GM18502 (cell line): Measurements from ENCODE around the gene KIF4A.
"Not testable (repeated sequence)": the region's sequence is repeated elsewhere in the genome, so short reads cannot be mapped to it uniquely, and the experiment has no call there.

Experiments
- ATAC-seq: cut with Tn5 transposase; IDR thresholded peaks from one replicate; pipeline ENCODE4 v1.9.1; 2021; ENCODE audit warnings: mild to moderate bottlenecking; ENCODE audit not compliant: unreplicated experiment, poor library complexity

The KIF4A gene

DNA sequence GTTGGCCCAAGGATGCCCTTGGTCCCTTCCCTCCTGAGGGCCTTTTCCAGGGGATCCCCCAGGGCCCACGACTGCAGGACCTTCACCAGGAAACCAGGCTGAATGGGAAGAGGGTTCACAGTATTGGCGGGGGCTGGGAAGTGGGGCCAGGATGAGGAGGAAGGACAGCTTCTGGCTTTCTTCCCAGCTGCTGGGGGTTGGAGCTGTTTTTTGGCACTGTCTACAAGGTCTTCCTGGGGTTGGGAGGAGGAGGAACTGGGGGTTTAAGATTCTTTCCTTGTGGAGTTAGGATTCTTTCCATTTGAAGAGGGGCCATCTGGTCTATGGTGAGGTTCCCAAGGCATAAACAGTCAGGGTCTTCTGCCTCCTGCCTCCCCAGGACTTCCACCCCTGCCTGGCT is 64.8 kb downstream of the KIF4A start:
- ATAC-seq, result no peak

DNA sequence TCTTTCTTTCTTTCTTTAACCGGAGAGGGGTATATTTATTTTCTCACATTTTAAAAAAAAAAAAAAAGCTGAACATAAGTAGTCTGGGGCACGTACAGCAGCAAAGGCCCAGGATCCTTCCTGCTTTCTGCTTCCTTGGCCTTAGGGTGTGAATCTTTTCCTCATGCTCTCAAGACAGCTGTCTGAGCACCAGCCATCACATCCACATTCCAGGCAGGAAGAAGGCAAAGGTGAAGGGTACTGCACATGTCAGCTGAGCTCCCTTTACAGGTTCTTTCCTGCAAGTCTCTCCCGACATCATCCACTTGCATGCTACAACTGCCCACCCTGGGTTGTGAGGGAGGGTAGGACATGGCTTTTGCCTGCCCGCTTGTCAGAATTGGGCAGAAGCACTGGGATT is 69.6 kb downstream of the KIF4A start:
- no peak for ATAC-seq

DNA sequence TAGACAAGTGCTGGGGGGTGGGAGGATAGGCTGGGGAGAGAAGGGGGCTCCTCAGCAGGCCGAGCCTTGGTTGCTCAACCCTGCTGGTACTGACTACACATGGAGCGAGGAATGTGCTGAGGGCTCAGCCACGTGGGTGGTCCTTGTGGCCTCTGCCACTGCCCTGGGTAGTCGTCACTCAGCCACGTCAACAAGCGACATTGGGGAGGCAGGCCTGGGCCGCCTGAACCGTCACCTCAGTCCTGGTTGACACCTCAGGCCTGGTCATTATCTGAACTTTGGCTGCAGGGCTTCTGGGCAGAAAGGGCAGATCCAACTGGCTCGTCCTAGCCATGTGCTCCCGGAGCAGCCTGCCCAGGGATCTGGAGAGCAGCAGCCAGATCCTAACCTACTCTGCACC is 70.5 kb downstream of the KIF4A start:
- ATAC-seq, result no peak

DNA sequence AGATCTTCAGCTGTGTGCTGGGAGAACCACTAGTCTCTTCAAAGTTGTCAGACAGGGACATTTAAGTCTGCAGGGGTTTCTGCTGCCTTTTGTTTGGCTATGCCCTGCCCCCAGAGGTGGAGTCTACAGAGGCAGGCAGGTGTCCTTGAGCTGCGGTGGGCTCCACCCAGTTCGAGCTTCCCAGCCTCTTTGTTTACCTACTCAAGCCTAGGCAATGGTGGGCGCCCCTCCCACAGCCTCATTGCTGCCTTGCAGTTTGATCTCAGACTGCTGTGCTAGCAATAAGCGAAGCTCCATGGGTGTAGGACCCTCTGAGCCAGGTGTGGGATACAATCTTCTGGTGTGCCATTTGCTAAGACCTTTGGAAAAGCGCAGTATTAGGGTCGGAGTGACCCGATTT is 78.8 kb downstream of the KIF4A start:
- not testable (repeated sequence) for ATAC-seq

DNA sequence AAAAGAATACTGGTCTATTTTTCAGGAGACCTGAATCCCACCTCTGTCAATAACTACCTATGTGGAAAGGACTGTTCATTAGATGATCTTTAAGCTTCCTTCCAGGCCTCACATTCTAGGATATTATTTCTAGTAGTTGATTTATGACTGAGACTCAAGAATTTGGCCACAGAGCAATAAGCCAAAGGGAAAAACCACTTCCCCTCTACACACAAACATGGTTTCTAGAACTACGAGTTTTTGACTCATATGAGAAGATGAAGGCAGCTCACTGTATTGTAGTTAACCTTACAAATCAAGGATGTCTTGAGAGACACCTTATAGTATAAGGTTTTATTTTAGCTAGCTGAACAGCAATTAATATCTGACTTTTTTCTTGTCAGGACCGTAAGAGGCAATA is 96.3 kb downstream of the KIF4A start:
- ATAC-seq, result no peak

DNA sequence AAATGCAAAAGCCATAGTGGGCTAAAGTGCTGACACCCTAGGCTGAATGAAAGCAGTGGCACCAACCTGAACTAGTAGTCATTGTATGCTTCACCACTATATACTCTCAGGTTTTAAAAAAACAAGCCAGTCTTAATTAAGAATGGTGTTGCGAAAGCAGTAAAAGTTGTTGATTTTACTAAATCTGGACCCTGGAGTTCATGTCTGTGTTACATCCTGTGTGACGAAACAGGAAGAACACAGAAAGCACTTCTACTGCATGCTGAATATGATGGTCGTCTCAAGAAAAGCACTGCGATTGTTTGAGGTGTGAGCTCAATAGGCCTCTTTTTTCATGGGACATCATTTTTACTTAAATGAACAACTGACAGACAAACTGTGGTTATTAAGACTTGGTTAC is 109.0 kb downstream of the KIF4A start:
- ATAC-seq, result no peak

DNA sequence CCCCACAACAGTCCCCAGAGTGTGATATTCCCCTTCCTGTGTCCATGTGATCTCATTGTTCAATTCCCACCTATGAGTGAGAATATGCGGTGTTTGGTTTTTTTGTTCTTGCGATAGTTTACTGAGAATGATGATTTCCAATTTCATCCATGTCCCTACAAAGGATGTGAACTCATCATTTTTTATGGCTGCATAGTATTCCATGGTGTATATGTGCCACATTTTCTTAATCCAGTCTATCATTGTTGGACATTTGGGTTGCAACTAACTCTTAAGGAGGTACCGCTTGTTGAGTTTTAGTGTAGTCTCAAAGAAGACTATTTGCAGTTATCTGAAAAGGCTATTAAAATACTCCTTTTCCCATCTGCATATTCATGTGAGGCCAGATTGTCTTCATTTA is 110.3 kb downstream of the KIF4A start:
- not testable (repeated sequence) for ATAC-seq

DNA sequence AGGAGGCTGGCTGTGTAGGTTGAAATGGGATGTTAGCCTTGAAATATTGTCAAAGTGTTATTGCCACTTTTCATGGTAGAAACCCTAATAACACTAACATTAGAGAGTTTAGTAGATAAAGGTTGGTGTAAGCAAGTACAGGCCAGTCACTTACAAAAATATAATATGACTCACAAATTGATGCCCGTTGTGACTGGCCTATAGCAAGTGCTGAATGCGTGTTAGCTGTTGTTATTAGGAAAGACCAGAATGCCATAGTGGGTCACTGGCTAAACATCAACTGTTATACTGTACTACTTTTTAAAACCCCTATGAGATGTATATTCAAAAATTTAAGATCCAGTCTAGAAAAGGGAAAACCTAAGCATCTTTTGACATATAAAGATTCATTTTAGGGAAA is 112.8 kb downstream of the KIF4A start:
- ATAC-seq, result no peak

DNA sequence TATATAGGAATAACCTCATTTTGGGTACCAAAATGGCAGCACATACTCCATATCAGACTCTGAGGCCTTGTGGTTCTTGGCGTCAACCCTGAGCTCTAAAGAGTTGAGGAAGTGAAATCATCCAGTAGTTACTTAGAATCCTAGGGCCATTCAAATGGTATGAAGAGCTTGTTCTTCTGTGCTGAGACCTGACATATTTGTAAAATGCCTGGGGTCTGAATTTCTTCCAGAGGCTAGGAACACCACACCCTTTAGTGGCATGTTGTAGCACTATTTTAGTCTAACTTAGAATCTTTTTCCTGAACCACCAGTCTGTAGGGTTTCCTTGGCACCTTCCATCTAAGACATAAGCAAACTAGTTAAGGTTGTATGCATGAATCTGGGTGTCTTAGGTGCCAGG is 115.1 kb downstream of the KIF4A start:
- ATAC-seq, result no peak

DNA sequence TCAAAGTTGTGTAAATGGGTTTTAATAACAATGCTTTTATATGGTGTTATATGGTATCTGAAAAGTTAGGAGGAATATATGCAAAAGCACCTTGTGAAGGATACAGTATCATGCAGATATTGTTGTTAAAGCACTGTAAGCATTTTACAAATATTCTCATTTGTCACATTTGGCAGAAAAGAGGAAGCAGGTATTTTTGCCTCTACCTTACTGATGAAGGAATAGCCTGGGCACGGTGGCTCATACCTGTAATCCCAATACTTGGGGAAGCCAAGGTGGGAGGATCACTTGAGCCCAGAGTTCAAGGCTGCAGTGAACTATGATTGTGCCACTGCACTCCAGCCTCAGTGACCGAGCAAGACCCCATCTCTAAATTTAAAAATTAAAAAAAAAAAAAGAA is 121.0 kb downstream of the KIF4A start:
- ATAC-seq, result no peak

DNA sequence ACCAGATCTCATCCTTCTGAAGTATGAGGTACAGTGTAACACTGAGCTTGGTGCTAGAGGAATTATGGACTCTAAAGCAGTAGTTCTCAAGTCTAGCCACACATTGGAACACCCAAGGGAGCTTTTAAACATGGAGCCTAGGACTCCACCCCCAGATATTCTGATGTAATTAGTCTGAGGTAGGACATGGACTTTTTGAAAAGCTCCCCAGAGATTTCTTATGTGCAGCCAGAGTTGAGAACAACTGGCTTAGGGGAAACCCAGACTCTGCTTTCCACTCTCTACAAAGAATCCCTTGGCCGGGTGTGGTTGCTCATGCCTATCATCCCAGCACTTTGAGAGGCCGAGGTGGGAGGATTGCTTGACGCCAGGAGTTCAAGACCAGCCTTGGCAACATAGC is 121.6 kb downstream of the KIF4A start:
- ATAC-seq, result peak; percentile 43

DNA sequence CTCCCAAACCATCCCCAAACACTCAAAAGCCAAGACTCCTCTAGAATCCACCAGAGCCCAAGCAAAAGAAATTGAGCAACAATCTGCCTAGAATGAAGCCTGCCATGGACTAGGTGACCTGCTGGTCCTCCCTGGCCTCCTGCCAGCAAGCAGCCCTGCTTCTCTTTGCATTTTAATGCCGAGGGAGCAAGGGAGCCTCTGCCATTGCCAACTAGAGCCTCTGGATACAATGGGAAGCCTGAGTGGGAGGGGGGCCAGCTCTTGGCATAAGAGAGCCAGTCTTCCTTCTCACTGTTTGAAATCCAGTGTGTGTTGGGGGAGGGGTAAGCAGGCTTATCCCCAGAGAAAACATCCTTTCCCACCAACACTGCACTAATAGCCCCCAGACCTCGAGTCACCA is 131.7 kb downstream of the KIF4A start:
- no peak for ATAC-seq

DNA sequence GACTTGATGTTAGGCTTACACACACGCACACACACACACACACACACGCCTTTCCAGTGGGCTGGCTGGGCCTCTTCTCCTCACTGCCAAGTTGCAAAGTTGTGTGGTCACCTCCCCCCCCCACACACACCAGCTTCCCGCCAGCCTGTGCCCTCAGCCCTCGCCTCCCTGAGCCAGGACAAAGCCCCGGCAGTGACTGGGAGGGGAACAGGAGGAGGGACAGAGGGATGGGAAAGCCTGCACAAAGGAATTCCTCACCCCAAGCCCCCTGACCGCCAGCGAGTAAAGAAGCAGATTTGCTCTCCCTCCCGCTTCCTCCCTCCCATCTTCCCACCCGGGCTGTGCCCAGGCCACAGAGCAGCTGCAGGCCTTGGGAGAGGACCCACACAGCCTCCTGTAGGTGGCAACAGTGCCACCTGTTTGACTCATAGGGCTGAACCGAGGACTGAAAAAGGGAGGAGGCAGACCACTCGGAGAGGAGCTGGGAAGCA is 133.0 kb downstream of the KIF4A start, which contains the start of gene GDPD2:
GDPD2 (plus strand) TSS at position 464 of the 491 bp plus-strand sequence. CDS start 1,671 bp downstream, outside the sequence.
- no peak for ATAC-seq

DNA sequence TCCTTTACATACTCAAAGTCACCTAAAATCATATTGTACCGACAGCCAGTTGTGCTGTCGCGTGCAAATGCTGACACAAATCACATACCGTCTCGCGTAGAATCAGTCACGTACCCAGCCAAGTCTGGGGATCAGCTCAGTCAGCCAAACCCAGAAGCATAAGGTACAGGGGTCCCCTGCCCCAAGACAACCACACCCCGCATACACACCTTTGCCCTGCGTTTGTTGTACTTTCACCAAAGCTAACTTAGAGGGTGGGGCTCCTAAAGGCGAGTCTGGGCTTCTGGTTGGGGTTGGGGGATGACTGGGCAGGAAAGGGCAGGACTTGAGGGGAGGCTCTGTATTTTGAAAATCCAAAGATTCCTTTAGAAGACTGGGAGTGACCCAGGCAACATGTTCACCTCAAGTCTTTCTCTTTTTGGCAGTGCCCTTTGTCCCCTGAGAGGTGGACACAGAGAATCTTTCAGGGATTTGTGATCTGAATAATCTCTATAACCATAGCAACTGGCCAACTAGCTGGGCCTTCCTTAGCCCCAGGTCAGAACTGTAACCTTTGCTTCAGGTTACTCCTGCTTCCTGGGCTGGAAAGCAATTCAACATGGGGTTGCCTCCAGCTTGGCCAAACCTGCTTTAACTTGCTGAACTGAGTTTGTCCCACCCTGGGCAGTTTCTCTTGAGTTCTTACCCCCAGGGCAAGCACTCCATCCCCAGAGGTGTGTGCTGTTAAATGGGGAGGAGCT is 134.2 kb downstream of the KIF4A start:
- ATAC-seq, result no peak

DNA sequence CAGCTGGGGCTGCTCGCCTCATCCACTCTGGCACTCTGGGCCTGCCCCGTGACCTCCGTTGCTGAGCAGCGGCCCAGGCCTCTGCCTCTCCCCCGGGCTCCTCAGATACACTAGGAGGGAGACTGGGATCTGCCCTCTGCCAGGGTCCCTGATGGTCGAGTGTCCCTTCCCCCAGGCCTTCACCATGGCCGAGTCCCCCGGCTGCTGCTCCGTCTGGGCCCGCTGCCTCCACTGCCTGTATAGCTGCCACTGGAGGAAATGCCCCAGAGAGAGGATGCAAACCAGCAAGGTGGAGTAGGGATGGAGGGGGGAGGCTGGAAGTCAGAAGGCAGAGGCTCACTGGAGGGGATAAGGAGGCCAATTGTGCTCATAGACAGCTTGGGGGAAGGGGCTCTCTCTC is 134.9 kb downstream of the KIF4A start:
- no peak for ATAC-seq

DNA sequence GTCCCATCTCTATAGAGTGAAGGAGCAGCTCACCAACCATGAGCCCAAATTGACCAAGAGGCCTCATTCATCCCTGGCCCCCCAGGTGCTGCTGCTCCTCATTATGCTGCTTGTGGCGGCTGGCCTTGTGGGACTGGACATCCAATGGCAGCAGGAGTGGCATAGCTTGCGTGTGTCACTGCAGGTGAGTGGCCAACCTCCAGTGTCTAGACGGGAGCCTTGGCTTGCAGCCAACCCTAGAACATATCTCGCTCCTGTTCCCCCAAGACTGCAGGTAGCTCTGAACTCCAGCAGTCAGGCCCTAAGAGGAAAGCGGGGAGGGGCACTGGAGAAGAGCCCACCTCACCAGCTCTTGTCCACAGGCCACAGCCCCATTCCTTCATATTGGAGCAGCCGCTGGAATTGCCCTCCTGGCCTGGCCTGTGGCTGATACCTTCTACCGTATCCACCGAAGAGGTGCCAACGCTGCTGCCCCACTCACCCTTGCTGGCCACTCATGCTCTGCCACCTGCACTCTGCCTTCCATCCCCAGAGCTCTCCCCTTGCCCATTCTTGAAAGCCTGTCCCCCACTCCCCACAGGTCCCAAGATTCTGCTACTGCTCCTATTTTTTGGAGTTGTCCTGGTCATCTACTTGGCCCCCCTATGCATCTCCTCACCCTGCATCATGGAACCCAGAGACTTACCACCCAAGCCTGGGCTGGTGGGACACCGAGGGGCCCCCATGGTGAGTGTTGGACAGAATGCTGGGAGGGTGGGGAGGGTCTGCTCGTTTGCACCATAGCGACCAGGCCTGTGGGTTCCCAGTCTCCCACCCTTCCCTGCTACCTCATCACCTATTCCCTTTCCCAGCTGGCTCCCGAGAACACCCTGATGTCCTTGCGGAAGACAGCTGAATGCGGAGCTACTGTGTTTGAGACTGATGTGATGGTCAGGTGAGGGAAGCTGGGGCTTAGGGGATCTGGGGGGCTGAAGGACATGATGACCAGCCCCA is 136.7 kb downstream of the KIF4A start:
- ATAC-seq, result no peak

DNA sequence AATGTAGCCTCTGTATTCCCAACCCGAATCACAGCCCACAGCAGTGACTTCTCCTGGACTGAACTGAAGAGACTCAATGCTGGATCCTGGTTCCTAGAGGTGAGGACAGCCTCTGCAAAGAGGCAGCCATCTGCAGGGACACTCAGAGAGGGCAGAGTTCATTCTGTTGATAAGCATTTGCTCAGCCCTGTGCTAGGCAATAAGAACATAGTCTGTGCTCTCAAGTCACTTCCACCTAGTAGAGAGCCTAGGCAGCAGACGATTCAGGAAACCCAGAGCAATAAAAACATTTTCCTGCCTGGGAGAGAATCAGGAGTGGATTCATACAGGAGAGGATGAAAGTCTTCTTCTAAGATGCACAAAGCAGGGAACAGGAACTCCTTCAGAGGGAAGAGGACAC is 137.5 kb downstream of the KIF4A start:
- ATAC-seq, result no peak

DNA sequence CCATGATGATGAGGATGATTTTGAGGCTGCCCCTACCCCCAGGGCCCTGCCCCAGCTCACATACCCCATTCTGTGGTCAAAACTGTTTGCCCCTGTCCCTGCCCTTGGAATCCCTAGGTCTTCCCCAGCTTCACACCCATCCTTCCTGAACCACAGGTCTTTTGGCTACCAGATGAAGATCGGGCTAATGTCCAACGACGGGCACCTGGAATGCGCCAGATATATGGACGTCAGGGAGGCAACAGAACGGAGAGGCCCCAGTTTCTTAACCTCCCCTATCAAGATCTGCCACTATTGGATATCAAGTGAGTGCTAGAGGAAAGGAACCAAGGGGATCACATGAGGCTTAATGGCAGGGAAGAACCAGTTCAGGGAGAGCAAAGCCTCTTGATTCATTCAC is 139.9 kb downstream of the KIF4A start:
- ATAC-seq, result no peak

DNA sequence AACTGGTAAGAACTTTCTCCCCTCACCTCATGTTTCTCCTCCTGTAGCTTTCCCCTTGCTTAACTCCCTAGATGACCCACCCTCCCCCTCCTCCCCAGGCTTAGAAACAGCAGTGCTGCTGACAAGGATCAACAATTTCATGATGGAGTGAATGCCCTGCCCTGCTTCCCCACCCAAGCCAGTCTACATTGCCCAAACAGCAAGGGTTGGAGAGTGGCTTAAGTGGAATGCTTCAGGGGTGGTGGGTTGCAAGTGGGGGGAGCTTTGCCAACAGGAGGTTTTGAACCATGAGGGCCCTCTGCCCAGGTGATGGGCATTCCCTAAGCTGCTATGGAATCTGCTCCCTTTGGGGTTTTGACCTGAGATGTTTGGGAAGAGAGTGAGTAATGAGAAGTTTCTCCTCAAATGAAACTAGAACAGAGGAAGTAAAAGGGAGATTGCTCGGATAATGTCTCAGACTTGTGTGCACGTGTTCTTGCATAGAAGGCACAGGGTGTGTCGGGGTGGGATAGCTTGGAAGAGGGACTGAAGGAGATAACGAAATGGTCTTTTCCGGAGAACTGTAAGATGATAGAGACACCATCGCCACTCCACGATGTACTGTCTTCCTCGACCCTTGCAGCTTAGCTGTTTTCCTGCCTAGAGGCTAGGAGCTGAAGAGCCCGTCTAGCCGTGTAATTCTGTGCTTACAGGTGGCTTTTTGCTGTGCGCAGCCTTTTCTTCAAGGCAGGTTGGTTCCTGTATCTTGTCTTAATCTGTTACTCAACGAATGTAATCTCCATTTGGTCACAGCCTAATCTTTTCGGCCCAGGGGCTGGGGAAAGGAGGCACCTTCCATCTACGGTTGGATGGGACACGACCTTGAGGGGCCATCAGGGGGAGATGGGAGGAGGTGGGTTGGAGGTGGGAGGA is 143.3 kb downstream of the KIF4A start:
- ATAC-seq, result no peak

DNA sequence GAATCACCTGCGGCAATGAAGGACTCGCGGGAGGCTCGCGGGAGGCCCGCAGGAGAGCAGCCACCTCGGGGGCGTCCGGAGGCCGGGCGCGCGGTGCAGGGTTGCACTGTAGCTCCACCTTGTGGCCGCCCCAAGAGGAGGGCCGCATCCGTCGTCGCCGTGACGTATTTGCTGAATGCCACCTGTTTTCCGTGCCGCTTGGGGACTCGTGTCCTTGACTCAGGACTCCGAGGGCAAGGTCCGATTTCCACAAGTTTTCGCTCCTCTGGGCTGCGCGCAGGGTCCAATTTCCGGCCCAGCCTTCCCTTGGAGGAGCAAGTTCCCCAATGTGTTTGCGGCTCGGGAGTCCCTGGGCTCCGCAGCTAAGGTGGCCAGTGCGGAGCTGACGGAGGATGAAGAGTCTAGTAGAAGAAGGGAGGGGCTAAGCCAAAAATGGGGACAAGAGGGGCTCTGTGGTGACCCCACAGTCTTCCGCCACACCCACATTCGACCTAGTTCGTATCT is 144.0 kb downstream of the KIF4A start:
- peak; percentile 72 for ATAC-seq
